Right lobe of liver (tissue), 4 donors: ENCODE data around the gene COX15.
A peak's percentile ranks its signal among the peaks of the same experiment; 100 is the strongest.

Source experiments
- POLR2A ChIP-seq: fragments of 450-650 bp; IDR thresholded peaks from one replicate; pipeline ENCODE4 v1.6.1; 2017; ENCODE audit warnings: antibody characterized with exemption, mild to moderate bottlenecking
- TF ChIP-seq, protein P1 (sequence below), 4 donors: fragments of 200-600 bp in 3 of 4; fragments of 450-650 bp in 1 of 4; IDR thresholded peaks; one replicate each; pipeline versions ENCODE4 v1.5.1 to v1.8.0; 2016 to 2022; ENCODE audit warnings: antibody characterized with exemption in 4 of 4, mild to moderate bottlenecking in 2 of 4
- donor health status: DM: no; HTN: no; CAD: no.
- donor health status: DM: no; HTN: no; CAD: no.
- donor health status: DM: no; HTN: yes; CAD: no.

DNA sequence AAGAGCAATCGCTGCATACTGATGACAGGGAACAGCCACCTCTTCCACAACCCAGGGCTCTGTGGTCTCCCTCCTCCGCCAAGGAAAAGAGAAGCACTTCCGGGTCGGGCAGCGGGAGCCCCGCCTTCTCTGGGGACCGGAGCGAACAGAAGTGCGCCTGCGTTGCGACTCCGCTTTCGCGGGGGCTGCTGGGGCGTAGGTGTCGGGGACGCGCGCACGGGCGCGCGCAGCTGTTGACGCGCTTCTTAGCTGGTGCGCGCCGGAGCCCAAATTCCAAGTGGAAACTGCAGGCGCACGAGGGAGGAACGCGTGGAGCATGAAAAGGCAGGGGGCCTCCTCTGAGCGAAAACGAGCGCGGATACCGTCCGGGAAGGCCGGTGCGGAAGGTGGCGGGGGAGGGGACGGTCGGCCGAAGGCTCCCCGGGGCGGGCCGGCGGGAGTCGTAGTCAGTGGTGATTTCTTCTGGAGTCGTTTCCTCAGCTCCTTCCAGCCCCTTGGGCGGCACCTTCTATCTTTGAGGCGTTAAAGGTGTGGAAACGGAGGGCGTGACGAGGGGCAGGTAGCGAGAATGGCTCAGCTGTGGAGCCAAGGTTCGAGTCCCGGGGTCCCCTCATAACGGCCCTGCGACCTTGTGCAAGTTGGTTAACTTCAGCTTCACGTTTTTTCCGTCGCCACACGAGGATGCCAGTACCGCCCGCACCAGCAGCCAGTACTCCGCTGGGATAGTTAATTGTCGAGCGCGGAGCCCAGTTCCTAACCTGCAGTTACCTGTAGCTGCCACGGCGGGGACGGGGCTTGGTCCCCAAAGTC, at the start of gene COX15, which contains the start of gene CUTC:
- TF ChIP-seq, protein P1, sequence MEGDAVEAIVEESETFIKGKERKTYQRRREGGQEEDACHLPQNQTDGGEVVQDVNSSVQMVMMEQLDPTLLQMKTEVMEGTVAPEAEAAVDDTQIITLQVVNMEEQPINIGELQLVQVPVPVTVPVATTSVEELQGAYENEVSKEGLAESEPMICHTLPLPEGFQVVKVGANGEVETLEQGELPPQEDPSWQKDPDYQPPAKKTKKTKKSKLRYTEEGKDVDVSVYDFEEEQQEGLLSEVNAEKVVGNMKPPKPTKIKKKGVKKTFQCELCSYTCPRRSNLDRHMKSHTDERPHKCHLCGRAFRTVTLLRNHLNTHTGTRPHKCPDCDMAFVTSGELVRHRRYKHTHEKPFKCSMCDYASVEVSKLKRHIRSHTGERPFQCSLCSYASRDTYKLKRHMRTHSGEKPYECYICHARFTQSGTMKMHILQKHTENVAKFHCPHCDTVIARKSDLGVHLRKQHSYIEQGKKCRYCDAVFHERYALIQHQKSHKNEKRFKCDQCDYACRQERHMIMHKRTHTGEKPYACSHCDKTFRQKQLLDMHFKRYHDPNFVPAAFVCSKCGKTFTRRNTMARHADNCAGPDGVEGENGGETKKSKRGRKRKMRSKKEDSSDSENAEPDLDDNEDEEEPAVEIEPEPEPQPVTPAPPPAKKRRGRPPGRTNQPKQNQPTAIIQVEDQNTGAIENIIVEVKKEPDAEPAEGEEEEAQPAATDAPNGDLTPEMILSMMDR (IDR thresholded peaks at IDR 0.05): peak; percentile 29 to 64 (median 40)
- TF ChIP-seq POLR2A: peak; percentile 77
